Femur (tissue), 1 donor: ENCODE data around the gene CD300LF.

Experiments
- DNase-seq: peaks from one replicate; pipeline ENCODE4 v3.0.0-alpha.2; 2017

The CD300LF gene

DNA sequence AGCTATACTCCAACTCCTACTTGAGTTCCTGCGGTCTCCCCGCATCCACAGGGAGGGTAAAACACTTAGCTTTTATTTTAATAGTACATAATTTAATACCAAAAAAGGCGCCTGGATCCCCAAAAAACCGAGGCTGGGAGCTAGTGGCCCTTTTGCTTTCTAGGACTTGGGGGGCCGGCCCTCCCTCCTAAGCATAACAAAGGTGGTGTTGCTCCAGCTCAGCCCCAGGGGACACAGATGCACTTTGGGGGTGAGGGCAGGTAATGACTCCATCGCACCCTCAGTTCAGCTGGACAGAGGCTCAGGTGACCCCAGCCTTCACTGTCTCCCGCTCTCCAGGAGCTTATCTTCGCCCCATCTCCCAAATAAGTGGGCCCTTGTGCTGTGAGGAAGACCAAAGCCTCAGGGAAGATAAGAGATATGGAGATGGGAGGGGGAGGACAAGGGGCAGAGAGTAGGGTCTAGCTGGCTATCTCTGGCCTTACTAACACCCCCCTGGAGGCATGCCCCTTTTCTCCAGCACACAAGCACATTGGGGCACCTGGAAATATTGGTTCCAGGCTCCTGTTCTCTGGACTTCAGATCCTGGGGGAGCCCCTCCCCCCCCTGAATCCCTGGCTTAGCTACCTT, 32.9 kb upstream of the CD300LF start:
- DNase-seq, result no peak

DNA sequence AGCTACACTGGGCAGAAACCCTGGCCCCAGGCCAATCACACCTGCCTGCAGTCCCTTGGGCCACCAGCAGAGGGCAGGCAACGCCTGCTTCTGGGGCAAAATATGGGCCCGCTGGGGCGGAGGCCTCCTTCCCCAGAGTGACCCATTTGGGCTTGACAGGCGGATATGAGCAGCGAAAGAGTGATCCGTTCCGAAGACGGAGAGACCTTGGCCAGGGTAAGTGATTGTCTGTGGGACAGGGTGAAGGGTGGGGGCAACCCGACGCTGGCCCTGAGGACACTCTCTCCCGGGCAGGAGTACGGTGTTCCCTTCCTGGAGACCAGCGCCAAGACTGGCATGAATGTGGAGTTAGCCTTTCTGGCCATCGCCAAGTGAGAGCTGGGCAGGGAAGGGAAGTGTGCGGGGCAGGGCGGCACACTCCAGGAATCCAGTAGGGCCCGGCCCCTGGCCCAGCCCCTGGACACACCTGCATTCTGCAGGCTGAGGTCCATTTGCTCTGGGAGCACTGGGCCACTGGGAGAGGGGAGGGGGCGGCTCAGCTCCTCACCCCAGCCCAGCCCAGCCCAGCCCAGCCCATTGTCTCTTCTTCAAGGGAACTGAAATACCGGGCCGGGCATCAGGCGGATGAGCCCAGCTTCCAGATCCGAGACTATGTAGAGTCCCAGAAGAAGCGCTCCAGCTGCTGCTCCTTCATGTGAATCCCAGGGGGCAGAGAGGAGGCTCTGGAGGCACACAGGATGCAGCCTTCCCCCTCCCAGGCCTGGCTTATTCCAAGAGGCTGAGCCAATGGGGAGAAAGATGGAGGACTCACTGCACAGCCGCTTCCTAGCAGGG, 32.2 kb upstream of the CD300LF start:
- DNase-seq, result peak; percentile 79

DNA sequence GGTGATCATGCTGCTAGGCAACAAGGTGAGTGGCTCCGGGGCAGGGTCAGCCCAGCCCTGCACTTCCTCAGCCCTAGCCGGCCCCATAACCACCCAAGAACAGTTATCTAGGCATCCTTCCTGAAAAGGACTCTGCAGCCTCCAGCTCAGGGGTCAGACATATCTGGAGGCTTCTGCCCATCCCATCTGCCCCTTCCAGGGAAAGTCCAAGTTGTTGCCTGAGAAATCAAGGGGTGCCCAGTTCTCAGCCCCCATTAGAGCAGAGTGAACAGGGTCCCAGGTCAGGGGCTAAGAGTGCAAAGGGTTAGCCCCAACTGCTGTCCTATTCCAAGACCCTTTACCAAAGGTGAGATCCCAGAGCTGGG, 31.6 kb upstream of the CD300LF start:
- no peak for DNase-seq

- DNase-seq, result no peak
Measured at GRCh38 chr17:74743755-74744154, 31.0 kb upstream of the CD300LF start.

DNA sequence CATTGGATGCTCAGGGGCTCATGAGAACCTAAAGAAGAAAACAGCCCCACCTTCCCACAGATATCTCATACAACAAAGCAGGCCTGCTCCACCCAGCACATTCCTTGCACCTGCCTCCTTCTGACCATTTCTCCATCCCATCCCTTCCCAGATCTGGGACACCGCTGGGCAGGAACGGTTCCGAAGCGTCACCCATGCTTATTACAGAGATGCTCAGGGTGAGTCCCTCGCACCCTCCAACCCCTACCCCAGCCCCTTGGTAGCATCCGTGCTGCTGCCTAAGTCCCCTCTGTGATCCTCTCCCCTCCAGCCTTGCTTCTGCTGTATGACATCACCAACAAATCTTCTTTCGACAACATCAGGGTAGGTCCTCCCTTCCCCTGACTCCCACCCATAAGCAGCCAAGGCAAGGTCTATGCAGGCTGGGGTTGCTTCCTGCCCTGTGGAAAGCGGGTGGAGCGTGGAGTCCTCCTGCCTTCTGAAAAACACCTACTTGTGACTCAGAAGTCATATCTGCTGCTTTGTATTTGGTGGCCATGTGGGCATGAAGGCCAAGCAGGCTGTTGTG, 30.3 kb upstream of the CD300LF start:
- no peak for DNase-seq

DNA sequence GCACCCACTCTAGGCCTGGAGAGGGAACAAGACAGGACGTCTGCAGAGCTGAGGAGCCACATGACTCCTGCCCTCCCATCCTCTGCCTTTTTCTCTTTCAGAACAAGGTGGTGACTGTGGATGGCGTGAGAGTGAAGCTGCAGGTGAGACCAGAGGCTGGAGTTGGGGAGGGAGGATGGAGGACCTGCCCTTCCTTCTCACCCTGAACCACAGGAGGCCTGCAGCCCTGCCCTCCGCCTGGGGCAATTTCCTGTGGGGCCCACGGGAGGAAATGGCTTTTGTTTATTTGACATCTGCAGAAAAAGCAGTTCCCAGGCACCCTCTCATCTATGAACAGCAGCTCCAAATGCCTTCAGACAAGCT, 29.4 kb upstream of the CD300LF start:
- no peak for DNase-seq

- DNase-seq, result no peak
Measured at GRCh38 chr17:74740641-74741387, 28.1 kb upstream of the CD300LF start.

DNA sequence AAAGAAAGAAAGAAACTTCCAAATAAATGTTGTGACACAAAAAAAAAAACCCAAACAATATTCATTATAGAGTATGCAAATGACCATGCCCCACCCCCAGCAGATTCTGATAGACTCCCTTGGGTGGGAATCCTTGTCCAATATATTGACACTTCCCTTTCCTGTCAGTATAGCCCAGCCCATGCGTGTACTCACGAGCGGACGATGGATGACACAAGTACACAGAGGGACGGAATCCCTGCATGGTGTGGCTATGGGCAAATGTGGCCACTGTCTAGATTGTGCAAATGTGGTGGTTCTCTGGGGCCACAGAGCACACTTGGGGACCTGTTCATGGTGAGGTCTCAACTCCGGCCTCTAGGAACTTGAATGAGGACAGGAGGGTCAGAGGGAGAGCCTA, 27.4 kb upstream of the CD300LF start:
- no peak for DNase-seq

- no peak for DNase-seq
Measured at GRCh38 chr17:74739227-74739831, 26.6 kb upstream of the CD300LF start.

- DNase-seq, result peak; percentile 65
Measured at GRCh38 chr17:74738051-74738996, 25.6 kb upstream of the CD300LF start.

- no peak for DNase-seq
Measured at GRCh38 chr17:74737299-74738050, 24.8 kb upstream of the CD300LF start.

GRCh38 chr17:74736513-74737298, 24.0 kb upstream of the CD300LF start, which contains the start of gene RAB37:
Gene RAB37, plus strand, starts transcription at chr17:74737256. Its CDS starts 17 bp downstream, at chr17:74737273.
- no peak for DNase-seq

GRCh38 chr17:74734256-74734655, 21.5 kb upstream of the CD300LF start:
- DNase-seq, result no peak

GRCh38 chr17:74733365-74734122, 20.8 kb upstream of the CD300LF start:
- no peak for DNase-seq

DNA sequence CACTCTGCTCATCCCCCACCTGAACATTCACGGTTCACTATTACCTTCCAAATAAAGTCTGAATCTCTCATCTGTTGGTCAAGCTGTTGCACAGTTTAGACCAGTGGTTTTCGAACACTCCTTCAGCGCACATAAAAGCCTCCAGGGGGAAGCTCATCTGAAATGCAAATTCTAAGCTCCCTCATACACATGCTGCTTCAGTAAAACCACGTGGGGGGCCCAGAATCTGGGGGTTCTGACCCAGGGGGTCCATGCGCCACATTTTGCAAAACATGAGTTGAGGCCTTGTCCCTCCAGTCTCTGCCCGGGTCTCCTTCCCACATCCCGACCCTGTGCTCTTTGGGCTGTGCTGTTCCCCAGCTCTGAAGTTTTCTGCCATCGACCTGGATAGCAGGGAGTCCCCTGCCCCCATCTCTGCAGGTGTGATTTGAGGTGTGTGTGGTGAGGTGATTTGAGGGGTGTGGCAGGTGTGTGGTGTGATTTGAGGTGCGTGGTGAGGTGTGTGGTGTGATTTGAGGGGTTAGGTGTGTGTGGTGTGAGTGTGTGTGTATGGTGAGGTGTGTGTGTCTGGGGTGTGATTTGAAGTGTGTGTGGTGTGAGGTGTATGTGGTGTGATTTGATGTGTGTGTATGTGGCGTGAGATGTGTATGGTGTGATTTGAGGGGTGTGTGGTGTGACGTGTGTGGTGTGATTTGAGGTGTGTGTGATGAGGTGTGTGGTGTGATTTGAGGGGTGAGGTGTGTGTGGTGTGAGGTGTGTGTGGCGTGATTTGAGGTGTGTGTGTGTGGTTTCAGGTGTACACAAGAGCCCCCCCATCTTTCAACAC, 19.5 kb upstream of the CD300LF start:
- no peak for DNase-seq

- no peak for DNase-seq
Measured at GRCh38 chr17:74731347-74731605, 18.6 kb upstream of the CD300LF start.

DNA sequence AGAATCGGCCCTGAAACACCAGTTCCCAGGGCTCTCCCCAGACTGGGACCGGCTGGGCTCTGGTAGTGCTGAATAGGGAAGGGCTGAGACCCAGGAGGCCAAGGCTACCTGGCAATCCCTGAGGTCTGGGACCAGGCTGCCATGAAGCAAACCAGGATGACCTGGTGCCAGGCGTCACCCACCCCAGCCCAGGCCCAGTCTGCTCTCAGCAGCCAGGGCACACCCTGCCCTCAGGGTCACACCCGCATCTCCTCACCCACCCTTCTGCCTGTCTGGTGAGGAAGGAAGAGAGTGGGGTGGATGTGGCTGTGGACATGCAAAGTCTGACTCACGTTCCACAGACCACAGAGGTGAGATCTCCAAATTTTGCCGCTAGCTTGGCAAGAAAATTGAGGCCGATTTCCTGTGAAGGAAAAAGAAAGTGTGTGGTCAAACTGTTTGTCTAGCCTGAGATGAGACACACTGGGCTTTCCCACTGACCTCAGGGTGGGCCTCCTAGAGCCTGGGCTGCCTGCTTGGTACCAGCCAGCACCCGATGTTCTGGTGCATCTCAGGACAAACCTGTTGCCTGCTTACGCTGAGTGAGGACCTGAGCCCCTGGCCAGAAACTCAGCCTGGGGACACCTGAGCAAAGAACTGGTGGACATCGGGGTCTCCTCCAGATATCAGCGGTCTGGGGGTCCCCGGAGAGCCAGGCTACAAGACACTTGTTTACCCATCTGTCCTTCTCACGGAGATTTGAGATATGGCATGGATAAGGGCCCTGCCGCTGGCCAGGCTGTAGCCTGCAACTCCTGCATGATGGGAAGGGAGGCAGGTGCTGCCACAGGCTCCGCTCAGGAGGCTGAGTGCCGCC, 18.0 kb upstream of the CD300LF start:
- no peak for DNase-seq

DNA sequence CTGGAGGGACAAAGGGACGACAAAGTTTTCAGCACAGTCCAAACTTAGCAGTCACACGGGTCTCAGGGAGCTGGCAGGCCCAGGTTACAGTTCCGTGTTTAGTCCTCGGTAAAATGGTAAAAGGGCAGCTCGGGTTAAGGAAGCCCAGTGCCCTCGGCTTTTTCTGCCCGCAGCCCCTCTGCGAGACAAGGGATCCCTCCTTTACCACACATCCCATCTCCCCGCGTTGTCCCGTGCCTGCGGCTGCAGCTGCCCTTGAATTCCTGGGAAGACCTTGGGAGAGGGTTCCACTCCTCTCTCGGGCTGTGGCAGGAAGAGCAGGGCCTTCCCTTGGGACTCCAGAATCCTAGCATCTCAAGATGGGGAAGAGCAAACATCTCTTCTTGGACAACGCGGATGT, 17.1 kb upstream of the CD300LF start:
- no peak for DNase-seq
